HG03520 (cell line): ENCODE results near the gene FAM20A.
"Not testable (repeated sequence)": the region's sequence is repeated elsewhere in the genome, so short reads cannot be mapped to it uniquely, and the experiment has no call there.

ENCODE experiments used
- ATAC-seq: cut with Tn5 transposase; IDR thresholded peaks from one replicate; pipeline ENCODE4 v1.9.1; 2021; ENCODE audit warnings: mild to moderate bottlenecking, moderate library complexity; ENCODE audit not compliant: unreplicated experiment

The FAM20A gene

GRCh38 chr17:68505951-68506350, 95.2 kb downstream of the FAM20A start:
- ATAC-seq = no peak

DNA sequence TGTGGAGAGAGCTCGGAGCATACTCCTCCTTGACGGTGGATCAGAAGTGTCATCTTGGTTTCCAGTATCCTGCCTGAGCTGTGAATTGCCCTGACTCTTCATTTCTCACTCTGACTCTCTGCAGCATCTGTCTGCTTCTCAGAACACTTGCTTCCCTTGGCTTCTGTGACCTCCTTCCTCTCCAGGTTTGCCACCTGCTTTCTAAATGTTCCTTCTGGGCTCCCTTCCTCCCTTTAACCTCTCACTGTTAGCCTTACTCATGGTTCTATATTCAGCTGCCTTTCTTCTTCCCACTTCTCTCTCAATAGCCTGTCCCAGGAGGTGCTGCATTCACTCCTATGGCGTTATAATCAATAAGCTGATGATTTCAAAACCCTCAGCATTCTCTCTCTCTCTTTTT, 100.1 kb downstream of the FAM20A start:
- no peak for ATAC-seq

DNA sequence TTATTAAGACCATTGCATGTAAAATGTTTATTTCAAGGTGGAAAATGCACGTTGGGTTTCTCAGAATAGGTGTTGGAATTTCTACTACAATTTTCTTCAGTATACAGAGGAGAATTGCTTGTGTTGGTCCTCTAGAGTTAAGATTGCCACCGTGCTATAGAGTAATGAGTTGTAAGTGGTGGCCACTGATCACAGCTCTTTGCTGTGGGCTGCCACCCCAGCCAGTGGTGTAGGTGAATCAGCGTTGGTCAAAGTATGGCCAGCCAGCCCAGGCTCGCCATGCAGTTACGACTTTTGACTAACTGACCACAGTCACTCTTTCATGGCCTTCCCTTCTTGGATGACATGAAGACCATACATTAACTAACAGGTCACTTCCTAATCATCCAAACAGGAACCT, 101.6 kb downstream of the FAM20A start:
- ATAC-seq = no peak

GRCh38 chr17:68498479-68499326, 102.5 kb downstream of the FAM20A start:
- peak; percentile 11 for ATAC-seq

GRCh38 chr17:68497885-68498319, 103.3 kb downstream of the FAM20A start:
- peak; percentile 89 for ATAC-seq

- ATAC-seq = no peak
Observed at GRCh38 chr17:68495081-68495480, 106.1 kb downstream of the FAM20A start.

DNA sequence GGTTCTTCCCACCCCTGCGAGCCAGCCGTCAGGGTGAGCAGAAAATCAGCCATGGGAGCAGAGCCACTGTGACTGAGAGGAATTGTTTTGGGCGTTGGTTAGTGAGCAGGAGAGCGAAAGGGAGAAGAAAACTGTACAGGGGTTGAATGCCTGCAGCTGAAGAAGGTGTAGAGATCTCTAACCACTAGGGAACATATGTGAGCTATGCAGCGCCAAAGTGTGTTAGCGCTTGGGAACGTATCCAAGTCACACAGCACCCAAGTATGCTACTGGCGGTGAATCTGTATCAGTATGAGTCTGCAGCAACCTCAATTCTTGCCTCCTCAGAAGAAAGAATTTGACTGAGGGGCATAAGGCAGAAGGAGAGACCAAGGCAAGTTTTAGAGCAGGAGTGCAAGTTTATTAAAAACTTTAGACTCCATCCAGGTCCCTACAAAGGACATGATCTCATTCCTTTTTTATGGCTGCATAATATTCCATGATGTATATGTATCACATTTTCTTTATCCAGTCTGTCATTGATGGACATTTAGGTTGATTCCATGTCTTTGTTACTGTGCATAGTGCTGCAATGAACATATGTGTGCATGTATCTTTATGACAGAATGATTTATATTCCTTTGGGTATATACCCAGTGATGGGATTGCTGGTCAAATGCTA, 108.6 kb downstream of the FAM20A start:
- not testable (repeated sequence) for ATAC-seq

DNA sequence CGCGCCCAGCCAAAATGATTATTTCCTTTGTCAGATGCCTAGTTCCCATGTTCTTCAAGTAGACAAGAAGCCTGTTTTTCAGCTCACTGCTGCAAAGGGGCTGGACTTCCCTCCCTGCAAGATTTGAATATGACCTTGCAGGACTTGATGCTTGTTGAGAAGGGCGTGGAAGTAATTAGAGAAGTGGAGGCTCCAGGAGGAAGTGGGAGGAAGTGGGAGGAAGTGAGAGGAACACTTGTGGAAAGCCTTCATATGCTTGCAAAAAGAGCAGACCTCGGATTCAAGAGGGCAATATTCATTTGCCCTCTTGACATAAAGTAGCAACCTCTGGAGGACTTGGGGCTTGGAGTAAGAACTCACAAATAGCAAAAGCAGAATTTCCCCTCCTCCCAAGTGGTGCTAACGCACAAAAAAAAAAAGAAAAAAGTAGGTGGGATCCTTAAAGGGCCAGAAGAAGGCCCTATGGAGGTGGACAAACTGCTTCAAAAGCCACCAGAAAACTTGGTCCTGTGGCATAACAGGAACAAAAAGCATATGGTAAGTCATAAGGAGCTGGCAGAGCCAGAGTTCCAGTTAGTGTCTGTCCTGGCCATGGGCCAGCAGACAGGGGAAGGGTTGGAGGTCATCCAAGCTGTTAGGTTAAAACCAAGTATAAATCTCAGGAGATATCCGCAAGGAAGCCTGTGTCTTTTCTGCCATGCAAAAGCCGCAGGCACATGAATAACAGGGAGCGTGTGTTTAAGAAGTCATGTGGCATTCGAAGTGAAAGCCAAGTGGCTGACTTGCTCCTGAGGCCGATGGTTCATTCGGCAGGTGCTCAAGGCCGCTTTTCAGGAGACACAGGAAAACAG, 109.6 kb downstream of the FAM20A start:
- ATAC-seq = no peak

GRCh38 chr17:68489919-68490318, 111.2 kb downstream of the FAM20A start:
- ATAC-seq = no peak
